Measurements from ENCODE around the gene PSG11.
"Not testable (repeated sequence)": the region's sequence is repeated elsewhere in the genome, so short reads cannot be mapped to it uniquely, and the experiment has no call there.

GRCh38 chr19:42982111-42982510 is 44.2 kb downstream of the PSG11 start:
- TF ChIP-seq, protein P1, sequence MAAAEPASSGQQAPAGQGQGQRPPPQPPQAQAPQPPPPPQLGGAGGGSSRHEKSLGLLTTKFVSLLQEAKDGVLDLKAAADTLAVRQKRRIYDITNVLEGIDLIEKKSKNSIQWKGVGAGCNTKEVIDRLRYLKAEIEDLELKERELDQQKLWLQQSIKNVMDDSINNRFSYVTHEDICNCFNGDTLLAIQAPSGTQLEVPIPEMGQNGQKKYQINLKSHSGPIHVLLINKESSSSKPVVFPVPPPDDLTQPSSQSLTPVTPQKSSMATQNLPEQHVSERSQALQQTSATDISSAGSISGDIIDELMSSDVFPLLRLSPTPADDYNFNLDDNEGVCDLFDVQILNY (CRISPR knock-in tag; IDR thresholded peaks at IDR 0.05), result not testable (repeated sequence)
- TF ChIP-seq GABPB1 (CRISPR knock-in tag; IDR thresholded peaks at IDR 0.05); ELF4 (CRISPR knock-in tag; IDR thresholded peaks at IDR 0.05; ENCODE audit: low read depth); CTCF (IDR thresholded peaks at IDR 0.05); MLX (CRISPR knock-in tag; IDR thresholded peaks at IDR 0.05); TP53 (CRISPR knock-in tag; IDR thresholded peaks at IDR 0.05); NR3C1 (CRISPR knock-in tag; conservative IDR thresholded peaks at IDR 0.05; ENCODE audit: low read depth); FOXP1 (CRISPR knock-in tag; IDR thresholded peaks at IDR 0.05; ENCODE audit: borderline replicate concordance); CREB1 (CRISPR knock-in tag; IDR thresholded peaks at IDR 0.05); SP1 (CRISPR knock-in tag; conservative IDR thresholded peaks at IDR 0.05); NR1H2 (CRISPR knock-in tag; IDR thresholded peaks at IDR 0.05); JUN (CRISPR knock-in tag; IDR thresholded peaks at IDR 0.05): not testable (repeated sequence)
- TF ChIP-seq, protein P2, sequence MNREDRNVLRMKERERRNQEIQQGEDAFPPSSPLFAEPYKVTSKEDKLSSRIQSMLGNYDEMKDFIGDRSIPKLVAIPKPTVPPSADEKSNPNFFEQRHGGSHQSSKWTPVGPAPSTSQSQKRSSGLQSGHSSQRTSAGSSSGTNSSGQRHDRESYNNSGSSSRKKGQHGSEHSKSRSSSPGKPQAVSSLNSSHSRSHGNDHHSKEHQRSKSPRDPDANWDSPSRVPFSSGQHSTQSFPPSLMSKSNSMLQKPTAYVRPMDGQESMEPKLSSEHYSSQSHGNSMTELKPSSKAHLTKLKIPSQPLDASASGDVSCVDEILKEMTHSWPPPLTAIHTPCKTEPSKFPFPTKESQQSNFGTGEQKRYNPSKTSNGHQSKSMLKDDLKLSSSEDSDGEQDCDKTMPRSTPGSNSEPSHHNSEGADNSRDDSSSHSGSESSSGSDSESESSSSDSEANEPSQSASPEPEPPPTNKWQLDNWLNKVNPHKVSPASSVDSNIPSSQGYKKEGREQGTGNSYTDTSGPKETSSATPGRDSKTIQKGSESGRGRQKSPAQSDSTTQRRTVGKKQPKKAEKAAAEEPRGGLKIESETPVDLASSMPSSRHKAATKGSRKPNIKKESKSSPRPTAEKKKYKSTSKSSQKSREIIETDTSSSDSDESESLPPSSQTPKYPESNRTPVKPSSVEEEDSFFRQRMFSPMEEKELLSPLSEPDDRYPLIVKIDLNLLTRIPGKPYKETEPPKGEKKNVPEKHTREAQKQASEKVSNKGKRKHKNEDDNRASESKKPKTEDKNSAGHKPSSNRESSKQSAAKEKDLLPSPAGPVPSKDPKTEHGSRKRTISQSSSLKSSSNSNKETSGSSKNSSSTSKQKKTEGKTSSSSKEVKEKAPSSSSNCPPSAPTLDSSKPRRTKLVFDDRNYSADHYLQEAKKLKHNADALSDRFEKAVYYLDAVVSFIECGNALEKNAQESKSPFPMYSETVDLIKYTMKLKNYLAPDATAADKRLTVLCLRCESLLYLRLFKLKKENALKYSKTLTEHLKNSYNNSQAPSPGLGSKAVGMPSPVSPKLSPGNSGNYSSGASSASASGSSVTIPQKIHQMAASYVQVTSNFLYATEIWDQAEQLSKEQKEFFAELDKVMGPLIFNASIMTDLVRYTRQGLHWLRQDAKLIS (CRISPR knock-in tag; IDR thresholded peaks at IDR 0.05; ENCODE audit: borderline replicate concordance), result not testable (repeated sequence)

Measured in WTC11 (cell line).